ENCODE results near the gene HSPB2.
"Not testable (repeated sequence)": the region's sequence is repeated elsewhere in the genome, so short reads cannot be mapped to it uniquely, and the experiment has no call there.

Gene HSPB2

GRCh38 chr11:111913031-111913861 is 712 bp downstream of the HSPB2 start:
- no peak for DNase-seq (ENCODE audit: low read depth in 3 of 3, low spot score in 1 of 3)

- no peak for DNase-seq (ENCODE audit: low read depth in 3 of 3, low spot score in 1 of 3)
Measured at GRCh38 chr11:111913997-111914396, 1.5 kb downstream of the HSPB2 start.

GRCh38 chr11:111916768-111917167 is 4.2 kb downstream of the HSPB2 start:
- no peak for DNase-seq (ENCODE audit: low read depth in 3 of 3, low spot score in 1 of 3)

GRCh38 chr11:111917312-111917711 is 4.8 kb downstream of the HSPB2 start:
- DNase-seq (ENCODE audit: low read depth in 3 of 3, low spot score in 1 of 3), result no peak

GRCh38 chr11:111917788-111918187 is 5.3 kb downstream of the HSPB2 start:
- DNase-seq (ENCODE audit: low read depth in 3 of 3, low spot score in 1 of 3), result no peak

GRCh38 chr11:111918390-111919256 is 6.1 kb downstream of the HSPB2 start, which contains the start of gene C11orf52:
TSS of gene C11orf52 (plus strand) at chr11:111918913. CDS start at chr11:111918973, 60 bp downstream.
- no peak for DNase-seq (ENCODE audit: low read depth in 3 of 3, low spot score in 1 of 3)

GRCh38 chr11:111920908-111921307 is 8.4 kb downstream of the HSPB2 start:
- DNase-seq (ENCODE audit: low read depth in 3 of 3, low spot score in 1 of 3), result no peak

GRCh38 chr11:111921541-111922230 is 9.2 kb downstream of the HSPB2 start:
- no peak for DNase-seq (ENCODE audit: low read depth in 3 of 3, low spot score in 1 of 3)

- DNase-seq (ENCODE audit: low read depth in 3 of 3, low spot score in 1 of 3), result no peak
Measured at GRCh38 chr11:111922803-111923202, 10.3 kb downstream of the HSPB2 start.

GRCh38 chr11:111923351-111923788 is 10.8 kb downstream of the HSPB2 start:
- DNase-seq (ENCODE audit: low read depth in 3 of 3, low spot score in 1 of 3), result no peak

GRCh38 chr11:111923951-111924350 is 11.4 kb downstream of the HSPB2 start:
- no peak for DNase-seq (ENCODE audit: low read depth in 3 of 3, low spot score in 1 of 3)

- no peak for DNase-seq (ENCODE audit: low read depth in 3 of 3, low spot score in 1 of 3)
Measured at GRCh38 chr11:111925953-111926352, 13.4 kb downstream of the HSPB2 start.

- peak; percentile 82 to 92 (median 92) for DNase-seq (ENCODE audit: low read depth in 3 of 3, low spot score in 1 of 3)
Measured at GRCh38 chr11:111926505-111927391, 14.2 kb downstream of the HSPB2 start.

GRCh38 chr11:111930472-111930871 is 17.9 kb downstream of the HSPB2 start:
- DNase-seq (ENCODE audit: low read depth in 3 of 3, low spot score in 1 of 3), result no peak

- DNase-seq (ENCODE audit: low read depth in 3 of 3, low spot score in 1 of 3), result no peak
Measured at GRCh38 chr11:111932611-111932950, 20.0 kb downstream of the HSPB2 start.

GRCh38 chr11:111933176-111933575 is 20.6 kb downstream of the HSPB2 start:
- DNase-seq (ENCODE audit: low read depth in 3 of 3, low spot score in 1 of 3), result not testable (repeated sequence)

GRCh38 chr11:111933872-111934271 is 21.3 kb downstream of the HSPB2 start:
- no peak for DNase-seq (ENCODE audit: low read depth in 3 of 3, low spot score in 1 of 3)

GRCh38 chr11:111934306-111934705 is 21.8 kb downstream of the HSPB2 start:
- no peak for DNase-seq (ENCODE audit: low read depth in 3 of 3, low spot score in 1 of 3)

GRCh38 chr11:111935317-111936039 is 22.9 kb downstream of the HSPB2 start:
- DNase-seq (ENCODE audit: low read depth in 3 of 3, low spot score in 1 of 3), result no peak

- DNase-seq (ENCODE audit: low read depth in 3 of 3, low spot score in 1 of 3), result no peak
Measured at GRCh38 chr11:111936040-111936540, 23.6 kb downstream of the HSPB2 start.
